ENCODE data around the gene BPTF.
A peak's percentile ranks its signal among the peaks of the same experiment; 100 is the strongest.
"Not testable (repeated sequence)": the region's sequence is repeated elsewhere in the genome, so short reads cannot be mapped to it uniquely, and the experiment has no call there.

BPTF gene

DNA sequence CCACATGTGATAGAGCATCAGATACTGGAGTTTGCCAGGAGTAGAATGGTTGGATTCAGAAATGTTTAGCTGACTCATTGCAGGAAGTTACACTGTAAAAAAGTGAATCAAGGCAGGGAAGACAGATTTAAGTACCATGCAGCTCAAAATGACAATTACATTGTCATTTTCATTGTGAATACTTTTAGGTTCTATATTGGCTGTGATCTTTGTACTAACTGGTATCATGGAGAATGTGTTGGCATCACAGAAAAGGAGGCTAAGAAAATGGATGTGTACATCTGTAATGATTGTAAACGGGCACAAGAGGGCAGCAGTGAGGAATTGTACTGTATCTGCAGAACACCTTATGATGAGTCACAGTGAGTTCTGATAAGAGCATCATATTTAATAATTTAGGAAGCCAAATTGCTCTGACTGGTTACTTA lies 137.9 kb downstream of the BPTF start:
- DNase-seq (peak; percentile 76), ATAC-seq (peak; percentile 90)

DNA sequence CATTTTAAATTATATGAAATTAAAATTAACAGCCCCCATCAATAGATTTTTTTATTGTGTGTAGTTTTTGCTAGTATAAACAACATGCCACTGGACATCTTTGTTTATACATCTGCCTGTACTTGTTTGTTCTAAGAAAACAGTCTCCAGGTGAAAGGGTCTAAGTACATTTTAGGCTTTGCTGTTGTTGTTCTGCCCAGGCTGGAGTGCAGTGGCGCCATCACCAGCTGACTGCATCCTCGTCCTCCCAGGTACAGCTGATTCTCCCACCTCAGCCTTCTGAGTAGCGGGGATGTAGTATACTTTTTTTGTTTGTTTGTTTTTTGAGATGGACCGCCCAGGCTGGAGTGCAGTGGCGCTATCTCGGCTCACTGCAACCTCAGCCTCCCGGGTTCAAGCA lies 145.5 kb downstream of the BPTF start:
- DNase-seq (no peak), ATAC-seq (no peak)

DNA sequence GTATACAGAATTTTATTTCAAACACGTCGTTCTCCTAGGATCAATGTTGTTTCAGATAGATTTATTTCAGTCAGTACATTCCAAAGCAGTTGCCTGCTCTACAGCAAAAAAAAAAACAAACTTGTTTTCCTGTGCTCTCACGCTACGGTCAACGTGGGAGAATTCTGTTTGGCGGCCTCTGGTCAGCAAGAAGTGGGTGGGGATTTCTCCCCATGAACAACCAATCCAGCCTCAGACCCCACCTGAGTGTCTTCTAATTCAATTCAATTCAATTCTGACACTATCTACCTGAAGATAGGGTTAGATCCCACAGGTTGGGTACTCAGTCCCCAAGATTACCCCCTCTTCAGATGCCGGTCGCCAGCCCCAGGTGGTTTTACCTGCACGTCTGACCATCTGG lies 148.9 kb downstream of the BPTF start:
- ATAC-seq = no peak

DNA sequence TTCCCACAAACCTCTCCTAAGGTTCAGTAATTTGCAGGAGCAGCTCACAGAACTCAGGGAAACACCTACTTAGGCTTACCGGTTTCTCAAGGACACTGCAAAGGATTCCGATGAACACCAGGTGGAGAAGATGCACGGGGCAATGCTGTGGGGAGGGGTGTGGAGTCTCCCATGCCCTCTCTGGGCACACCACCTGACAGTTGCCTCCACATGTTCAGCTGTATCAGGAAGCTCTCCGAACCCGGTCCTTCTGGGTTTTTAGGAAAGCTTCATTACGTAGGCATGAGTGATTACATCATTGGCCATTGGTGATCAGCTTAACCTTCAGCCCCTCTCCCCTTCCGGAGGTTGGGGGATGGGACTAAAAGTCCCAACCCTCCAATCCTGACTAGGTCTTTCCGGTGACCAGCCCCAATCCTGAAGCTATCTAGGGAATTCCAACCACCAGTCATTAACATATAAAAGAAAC lies 149.3 kb downstream of the BPTF start:
- ATAC-seq = no peak

More for the DNA sequence above, 148.9 kb downstream of the BPTF start:
- no peak for DNase-seq

DNA sequence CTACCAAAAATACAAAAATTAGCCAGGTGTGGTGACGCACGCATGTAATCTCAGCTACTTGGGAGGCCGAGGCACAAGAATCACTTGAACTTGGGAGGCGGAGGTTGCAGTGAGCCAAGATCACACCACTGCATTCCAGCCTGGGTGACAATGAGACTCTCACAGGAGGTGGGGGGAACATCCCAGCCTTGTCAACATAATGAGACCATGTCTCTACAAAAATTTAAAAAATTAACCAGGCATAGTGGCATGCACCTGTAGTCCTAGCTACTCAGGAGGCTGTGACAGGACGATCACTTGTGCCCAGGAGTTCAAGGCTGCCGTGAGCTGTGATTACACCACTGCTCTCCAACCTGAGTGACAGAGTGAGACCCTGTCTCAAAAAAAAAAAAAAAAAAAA lies 151.0 kb downstream of the BPTF start:
- not testable (repeated sequence) for ATAC-seq, DNase-seq

More for the DNA sequence above, 149.3 kb downstream of the BPTF start:
- DNase-seq = no peak

DNA sequence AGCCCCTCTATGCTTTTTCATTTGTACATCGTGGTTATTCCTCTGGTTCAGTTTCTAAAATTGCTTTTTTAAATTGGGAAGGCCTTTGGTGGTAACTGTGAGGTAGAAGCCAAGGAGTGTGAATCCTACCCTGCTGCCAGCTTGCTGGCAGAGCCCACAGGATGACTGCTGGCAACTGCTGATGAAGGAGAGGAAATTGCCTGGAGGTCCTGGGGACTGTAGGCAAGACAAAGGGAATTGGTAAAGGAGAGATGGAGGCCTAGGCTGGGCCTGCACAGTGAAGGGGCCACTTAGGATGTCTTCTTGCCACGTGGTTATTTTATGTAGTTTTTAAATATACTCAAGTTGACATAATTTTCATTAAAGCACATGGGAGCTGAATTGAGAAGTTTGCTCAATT lies 155.2 kb downstream of the BPTF start:
- DNase-seq (no peak), ATAC-seq (no peak)

DNA sequence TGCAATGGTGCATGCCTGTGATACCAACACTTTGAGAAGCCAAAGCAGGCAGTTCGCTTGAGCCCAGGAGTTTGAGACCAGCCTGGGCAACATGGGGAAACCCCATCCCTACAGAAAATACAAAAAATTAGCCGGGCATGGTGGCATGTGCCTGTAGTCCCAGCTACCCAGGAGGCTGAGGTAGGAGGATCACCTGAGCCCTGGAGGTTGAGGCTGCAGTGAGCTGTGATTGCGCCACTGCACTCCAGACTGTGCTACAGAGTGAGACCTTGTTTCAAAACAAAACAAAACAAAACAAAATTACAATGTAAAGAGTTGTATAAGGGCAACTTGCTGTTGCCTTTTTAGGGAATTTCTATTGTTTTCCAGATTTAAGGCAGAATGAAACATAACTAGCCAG lies 155.6 kb downstream of the BPTF start:
- ATAC-seq, DNase-seq: not testable (repeated sequence)

DNA sequence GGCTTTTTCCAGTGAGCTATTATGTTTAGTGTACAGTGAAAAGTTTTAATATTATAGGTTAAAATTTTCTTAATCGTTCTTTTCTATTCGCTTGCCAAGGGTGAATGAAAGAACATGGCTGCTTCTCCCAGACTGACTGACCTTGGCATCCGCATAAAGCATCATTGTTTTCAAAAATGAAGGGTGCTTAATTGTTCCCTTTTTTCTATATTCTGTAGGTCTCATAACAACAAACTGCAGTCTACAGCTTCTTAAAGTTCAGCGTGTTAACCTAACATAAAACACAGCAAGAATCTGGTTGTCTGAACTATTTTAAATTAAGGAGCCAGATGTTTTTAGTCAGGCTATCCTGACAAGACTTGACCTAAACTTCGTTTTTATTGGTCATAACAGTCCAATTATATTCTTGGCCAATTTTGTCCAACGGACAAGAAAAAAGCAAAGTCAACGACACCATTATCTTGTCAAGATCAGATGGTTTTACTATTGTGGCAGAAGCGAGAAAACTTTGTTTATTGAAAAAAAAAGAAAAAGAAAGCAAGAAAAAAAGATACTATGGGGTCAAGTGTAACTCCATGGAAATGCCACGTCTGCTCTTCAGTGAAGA lies 156.8 kb downstream of the BPTF start:
- ATAC-seq (no peak), DNase-seq (no peak)

DNA sequence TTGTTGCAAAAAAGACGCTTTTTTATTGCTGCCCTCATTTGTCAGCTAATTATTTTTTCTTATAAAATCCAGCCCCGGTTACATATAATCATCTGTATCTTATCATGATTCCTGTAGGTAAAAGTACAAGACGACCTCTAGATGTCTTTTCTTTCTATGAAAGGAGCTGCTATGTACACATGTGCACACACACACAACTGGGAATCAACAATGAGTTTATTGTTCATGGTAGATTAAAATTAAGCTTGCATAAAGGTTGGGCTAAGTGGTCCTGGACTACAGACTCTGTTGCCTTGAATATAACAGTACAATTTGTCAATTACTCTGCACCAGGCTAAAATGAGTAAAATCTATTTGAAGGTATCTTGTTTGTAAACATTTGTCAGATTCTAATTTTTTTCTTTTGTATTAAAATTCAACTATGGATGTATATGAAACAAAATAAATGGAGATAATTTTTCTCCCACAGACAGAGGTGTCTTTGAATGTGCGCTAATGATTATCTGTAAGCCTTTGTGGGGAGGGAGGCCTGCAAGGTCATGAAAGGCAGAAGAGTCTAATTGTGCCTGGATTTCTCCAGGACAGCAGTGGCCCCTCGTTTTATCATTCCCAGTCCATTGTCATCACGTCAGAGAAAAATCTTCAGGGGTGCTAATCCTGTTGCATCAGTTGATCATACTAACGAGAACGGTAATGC lies 157.5 kb downstream of the BPTF start:
- DNase-seq = no peak
- no peak for ATAC-seq

DNA sequence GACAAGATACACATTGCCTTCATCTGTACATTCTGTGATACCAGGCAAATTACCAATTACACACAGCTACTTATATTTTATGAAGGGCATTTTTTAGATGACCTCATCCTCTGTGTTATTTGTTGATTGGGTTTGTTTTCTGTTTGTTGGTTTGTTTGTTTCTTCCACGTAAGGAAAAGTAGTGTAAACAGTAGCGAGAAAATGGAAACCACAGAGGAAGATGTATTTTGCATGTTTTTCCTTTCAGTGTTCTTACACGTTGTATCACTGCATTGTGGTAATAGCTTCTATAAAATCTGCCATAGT lies 158.0 kb downstream of the BPTF start:
- DNase-seq (no peak), ATAC-seq (no peak)

DNA sequence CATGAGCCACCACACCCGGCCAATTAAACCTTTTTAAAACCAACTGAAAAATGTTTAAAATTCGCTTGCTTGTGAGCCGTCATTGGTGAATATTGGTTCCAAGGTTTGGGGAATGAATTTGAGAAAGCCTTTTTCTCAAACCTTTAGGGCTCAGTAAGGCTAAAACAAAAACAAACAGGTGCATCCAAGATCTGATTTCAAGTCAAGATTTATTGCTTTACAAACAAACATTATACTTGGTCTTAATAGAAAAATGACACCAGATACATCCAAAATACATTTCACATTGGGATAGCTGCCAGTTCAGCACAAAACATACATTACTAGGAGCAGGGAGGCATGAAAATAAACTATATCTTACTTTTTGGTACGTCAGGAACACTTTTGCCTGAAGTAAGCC lies 165.6 kb downstream of the BPTF start:
- ATAC-seq = no peak
- DNase-seq = no peak

DNA sequence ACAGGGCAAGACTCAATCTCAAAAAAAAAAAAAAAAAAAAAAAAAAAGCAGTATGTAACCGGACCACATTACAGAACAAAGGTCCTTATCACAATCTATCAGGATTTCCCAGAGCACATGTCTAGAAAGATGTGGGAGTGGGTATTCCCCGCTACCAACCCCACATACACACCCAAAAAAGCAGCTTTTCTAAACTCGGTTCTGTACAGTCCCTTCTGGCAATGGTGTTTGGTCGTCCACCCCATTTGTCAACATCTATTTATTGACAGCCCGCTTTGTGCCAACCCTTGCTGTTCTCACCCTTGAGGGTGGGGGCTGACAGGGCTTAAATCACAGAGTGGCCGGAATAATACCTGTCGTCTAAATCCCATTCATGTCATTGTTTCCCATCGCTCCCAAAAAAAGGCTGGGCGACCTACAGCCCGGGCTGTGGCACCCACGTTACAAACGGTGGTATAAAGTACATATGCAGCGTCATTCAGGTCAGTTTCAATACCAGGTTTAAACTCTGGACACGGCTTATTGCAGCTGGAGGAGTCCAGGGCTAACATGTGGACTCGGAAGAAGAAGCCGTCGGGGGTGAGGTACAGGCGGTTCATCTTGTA lies 167.3 kb downstream of the BPTF start:
- DNase-seq = peak; percentile 13
- no peak for ATAC-seq

DNA sequence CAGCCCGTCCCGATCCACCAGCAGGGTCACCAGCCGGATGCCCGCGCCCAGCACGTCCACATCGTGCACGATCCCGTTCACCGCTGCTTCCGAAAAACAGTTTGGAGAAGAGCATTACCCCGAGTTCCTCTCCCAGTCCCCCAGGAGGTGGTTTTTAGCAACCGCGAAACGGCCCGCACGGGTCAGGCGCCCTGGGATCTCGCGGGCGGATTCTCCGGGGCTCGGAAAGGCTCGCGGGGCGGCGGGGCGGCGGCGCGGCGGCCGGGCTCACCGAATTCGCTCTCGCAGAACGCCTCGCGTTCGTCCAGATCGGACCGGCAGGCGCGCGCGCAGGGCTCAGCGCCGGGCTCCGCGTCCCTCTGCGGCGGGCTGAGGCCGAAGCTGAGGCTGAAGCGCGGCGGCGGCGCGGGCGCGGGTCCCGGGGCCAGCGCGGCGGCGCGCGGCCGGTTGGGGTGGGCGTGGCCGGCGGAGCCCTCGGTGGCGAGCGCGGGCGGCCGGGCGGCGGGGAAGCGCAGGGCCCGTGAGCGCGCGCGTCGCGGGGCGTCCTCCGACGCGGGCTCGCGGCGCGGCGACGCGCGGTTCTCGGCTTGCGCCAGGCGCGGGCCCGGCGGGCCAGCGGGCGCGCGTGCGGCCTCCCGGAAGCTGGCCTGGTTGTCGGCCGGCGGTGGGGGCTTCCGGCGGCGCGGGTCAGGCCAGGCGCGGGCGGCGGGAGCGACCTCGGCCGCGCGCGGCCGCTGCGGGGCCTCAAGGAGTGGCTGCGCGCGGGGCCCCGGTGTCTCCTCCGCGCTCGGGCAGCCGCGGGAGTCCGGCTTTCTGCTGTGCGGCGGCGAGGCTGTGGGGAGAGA lies 168.1 kb downstream of the BPTF start:
- ATAC-seq (peak; percentile 77), DNase-seq (peak; percentile 84)

DNA sequence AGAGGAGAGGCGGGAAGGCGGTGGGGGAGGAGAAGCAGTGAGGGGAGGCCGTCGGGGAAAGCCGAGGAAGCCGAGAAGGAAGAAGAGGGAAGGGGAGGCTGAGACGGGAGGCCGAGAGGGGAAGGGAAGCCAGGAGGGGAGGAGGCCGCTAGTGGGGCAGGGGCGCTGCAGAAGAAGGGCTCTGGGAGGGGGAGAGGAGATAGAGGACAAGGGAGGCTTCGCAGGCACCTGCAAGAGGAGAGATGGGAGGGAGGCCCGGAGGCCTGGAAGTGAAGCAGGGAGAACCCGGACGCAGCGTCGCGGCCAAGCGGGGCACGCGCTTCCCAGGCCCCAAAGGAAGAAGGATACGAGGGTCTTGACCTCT lies 168.7 kb downstream of the BPTF start:
- ATAC-seq = no peak
- DNase-seq = no peak

DNA sequence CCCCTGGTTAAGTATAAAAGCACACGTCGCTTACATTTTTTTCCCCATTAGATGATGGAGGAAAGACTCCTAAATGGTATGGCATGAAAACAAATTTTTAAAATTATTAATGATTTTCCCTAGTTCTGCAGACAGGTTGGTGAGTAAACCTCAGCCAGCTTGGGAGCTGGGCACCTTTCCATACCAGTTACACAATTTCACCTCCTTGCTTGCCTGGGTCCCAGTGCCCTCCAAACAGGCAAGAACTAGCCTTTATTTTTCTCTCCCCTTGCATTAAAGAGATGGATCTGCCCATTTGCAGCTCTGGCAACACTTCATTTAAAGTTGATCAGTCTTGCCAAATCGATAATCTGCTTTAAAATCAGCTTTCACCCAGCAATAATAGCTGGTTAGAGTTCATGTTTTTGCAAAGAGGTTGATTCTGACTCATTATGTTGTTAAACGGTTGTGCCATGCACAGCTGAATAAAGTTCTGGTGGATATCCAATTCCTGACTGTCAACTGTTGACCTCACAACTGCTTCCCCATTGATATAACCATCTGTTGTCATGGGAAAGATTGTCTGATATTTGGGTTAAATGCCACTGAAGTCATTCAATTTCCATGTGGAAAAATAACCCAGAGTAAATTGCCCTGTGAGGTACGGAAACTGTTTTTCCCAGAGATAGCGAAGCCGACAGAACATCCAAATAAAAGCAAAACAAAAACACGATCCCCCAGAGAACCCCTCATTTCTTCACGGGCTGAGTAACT lies 169.7 kb downstream of the BPTF start:
- ATAC-seq = no peak

DNA sequence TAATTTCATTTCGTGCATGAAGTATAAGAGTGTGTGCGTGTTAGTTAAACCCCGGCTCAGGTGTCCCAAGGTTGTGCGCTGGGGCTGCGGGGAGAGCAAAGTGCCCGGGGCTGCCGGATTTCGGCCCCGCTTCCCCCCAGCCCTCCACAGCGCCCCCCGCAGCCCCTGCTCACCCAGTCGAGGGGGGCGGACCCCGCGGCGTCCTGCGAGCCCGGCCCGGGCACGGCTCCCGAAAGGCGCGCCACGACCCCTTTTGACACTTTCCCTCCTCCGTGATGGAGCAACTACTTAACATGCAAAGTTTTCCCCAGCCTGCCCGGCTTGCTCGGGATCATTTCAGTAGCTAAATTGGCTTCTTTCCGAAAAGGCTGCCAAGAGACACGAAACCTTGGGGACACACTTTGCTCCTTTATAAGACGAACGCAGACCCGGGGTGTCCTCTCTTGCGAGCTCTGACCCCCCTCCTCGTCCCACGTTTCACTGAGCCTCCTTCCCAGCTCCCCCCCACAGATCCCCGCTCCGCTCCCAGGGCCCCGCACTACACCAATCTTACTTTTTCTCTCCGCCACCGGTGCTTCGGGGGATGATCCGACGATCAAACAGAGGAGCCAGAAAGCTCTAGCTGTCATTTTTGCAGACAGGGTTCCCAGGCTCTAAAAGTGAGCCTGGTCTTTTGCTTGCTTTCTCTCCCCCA lies 170.4 kb downstream of the BPTF start:
- ATAC-seq (peak; percentile 5), DNase-seq (peak; percentile 49)

More for the DNA sequence above, 169.7 kb downstream of the BPTF start:
- no peak for DNase-seq

DNA sequence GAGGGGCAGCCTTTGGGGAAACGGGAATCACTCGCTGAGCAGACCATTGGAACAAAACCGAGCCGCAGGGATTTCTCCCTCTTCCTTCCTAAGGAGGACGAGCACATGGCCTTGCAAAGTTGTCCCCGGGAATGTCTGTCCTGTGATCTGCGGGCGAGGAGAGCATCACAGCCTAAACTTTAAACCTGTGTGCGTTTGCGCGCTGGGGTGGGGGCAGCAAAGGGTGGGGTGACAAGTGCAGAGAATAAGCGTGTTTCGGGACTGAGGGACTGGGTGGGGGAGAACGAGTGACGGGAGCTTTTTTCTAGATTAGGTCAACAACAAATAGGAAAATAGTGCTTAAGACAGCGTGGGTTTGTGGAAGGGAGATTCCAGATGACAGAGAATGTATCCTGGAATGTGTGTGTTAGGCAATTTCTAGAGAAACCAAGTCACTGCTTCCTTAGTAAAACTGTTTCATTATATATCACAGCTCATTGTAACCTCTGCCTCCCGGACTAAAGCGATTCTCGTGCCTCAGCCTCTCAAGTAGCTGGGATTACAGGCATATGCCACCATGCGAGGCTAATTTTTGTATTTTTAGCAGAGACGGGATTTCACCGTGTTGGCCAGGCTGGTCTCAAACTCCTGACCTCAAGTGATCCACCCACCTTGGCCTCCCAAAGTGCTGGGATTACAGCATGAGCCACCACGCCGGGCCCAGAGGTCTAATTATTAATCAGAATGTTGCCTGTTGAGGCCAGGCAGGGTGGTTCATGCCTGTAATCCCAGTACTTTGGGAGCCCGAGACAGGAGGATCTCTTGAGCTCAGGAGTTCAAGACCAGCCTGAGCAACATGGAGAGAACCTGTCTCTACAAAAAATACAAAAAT lies 171.2 kb downstream of the BPTF start, which contains the start of gene C17orf58:
Gene C17orf58 (minus strand): TSS at position 169 of the 871 bp plus-strand sequence. CDS start 271 bp downstream, outside the sequence.
- peak; percentile 14 for ATAC-seq
- DNase-seq = peak; percentile 37

DNA sequence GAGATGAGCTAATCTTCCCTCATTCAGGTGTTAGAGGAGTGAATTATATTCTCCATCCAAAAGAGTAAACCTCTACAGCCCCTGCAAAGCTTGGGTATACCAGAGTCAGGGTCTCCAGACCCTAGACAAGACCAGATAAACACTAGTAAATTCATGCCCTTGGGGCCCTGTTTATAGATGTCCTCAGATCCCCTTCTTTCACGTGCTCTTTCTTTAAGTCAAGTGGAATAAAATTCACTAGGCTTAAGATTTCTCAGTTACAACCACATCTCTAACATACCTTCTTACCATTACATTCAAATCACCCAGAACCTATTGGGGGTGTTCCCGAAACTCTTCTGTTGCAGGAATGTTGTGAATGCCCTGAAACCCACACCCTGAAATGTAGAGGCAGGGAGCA lies 173.2 kb downstream of the BPTF start:
- ATAC-seq = no peak
- DNase-seq = no peak

DNA sequence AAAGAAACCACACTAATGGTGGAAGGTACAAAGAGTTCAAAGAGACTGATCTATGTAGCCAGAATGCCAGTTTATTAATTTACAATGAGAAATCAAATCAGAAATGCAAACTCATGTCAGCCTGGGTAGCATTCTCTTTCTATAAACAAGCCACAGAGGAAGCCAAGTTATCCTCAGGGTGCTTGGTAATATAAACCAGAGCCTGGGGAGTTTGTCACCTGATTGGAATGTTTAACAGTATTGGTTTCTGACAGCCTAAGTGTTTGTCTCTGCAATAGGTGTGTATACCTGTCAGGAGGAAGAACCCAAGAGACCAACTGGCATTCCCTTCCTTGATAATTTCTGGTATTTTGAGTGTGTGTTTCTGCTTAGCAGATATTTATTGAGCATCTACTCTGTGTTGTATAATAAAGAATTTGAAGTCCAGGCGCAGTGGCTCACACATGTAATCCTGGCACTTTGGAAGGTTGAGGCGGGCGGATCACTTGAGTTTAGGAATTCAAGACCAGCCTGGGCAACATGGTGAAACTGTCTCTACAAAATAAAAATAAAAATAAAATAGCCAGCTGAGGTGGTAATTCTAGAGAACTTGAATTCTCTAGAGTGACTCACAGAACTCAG lies 174.1 kb downstream of the BPTF start:
- DNase-seq = no peak
- no peak for ATAC-seq

DNA sequence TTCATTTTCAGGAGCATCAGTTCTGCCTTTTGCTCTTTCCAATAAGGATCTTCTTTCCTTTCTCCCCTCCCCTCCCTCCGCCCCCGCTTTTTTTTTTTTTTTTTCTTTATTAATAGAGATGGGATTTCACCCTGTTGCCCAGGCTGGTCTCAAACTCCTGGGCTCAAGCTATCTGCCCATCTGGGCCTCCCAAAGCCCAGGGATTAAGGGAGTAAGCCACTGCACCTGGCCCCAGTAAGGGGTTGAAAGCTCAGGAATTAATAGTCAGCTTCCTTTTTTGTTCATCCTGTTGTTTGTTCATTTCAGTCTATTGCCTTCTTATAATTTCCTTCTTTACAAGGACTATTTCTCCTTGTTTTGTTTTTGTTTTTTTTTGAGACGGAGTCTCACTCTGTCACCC lies 178.9 kb downstream of the BPTF start:
- no peak for DNase-seq
- no peak for ATAC-seq

All from stimulated activated naive CD8-positive, alpha-beta T cell treated with anti-CD3 and anti-CD28 coated beads, Interleukin-15, Interleukin-2, amounts not matched to agents 100 U/mL and 50 U/mL, for 24 hours (primary cell).